ENCODE measurements around the gene DDX10. TPM values are rescaled to one million over a fixed set of nuclear protein-coding genes. Genes with fewer than 3 reads are reported as not detected.

Gene DDX10
- polyA plus RNA-seq, 1 donor from 2014 or later: 15.9 TPM

GRCh38 chr11:108853864-108854263, 189.0 kb downstream of the DDX10 start:
- H3K4me2 ChIP-seq (ENCODE audit: low read length): no peak overlapping the region
- no peaks in the 10 kb centered on the region for H3K27me3 ChIP-seq (ENCODE audit: insufficient read depth, low read depth, low read length)
- peak overlapping the region; percentile 10 for H3K4me3 ChIP-seq (ENCODE audit: low read length)
- H3K79me2 ChIP-seq (replicated peaks; ENCODE audit: insufficient read depth, low read length): no peaks in the 10 kb centered on the region
- no peaks in the 10 kb centered on the region for H3K9me2 ChIP-seq (ENCODE audit: insufficient read depth, low read length)
- TF ChIP-seq REST (IDR thresholded peaks at IDR 0.05; ENCODE audit: borderline replicate concordance): no peak
- no peak for TF ChIP-seq SMC3 (conservative IDR thresholded peaks at IDR 0.05; ENCODE audit: poor library complexity)
- TF ChIP-seq EP300 (conservative IDR thresholded peaks at IDR 0.05; ENCODE audit: poor library complexity, severe bottlenecking): no peak
- no peak for TF ChIP-seq MXI1 (conservative IDR thresholded peaks at IDR 0.05; ENCODE audit: poor library complexity, severe bottlenecking)
- no peak for TF ChIP-seq POLR2AphosphoS5 (IDR thresholded peaks at IDR 0.05)
- TF ChIP-seq CTCF (IDR thresholded peaks at IDR 0.05; ENCODE audit: poor library complexity, severe bottlenecking): no peak
- no peak for TF ChIP-seq EZH2 (IDR thresholded peaks at IDR 0.05; ENCODE audit: borderline replicate concordance, insufficient read depth, low read length, poor library complexity, severe bottlenecking)
- no peak for TF ChIP-seq RAD21 (conservative IDR thresholded peaks at IDR 0.05)
- TF ChIP-seq TAF1 (IDR thresholded peaks at IDR 0.05; ENCODE audit: low read depth): no peak
- no peaks in the 10 kb centered on the region for H3F3A ChIP-seq (ENCODE audit: insufficient read depth, low read length, poor library complexity, severe bottlenecking)
- H2AFZ ChIP-seq (ENCODE audit: low read depth, low read length): peak overlapping the region; percentile 29
- peak overlapping the region; percentile 55 for H3K27ac ChIP-seq (ENCODE audit: low read length)
- H4K20me1 ChIP-seq (ENCODE audit: insufficient read depth): no peaks in the 10 kb centered on the region
- no peaks in the 10 kb centered on the region for H3K36me3 ChIP-seq (ENCODE audit: insufficient read depth, low read length)
- no peaks in the 10 kb centered on the region for H3K9me3 ChIP-seq (ENCODE audit: low read length)
- no peak overlapping the region for H3K9ac ChIP-seq (ENCODE audit: low read length)

GRCh38 chr11:108854346-108854745, 189.5 kb downstream of the DDX10 start:
- Histone ChIP-seq H3K79me2 (replicated peaks; ENCODE audit: insufficient read depth, low read length) (no peaks in the 10 kb centered on the region), H3K9me2 (ENCODE audit: insufficient read depth, low read length) (no peaks in the 10 kb centered on the region), H2AFZ (ENCODE audit: low read depth, low read length) (no peak overlapping the region), H4K20me1 (ENCODE audit: insufficient read depth) (no peaks in the 10 kb centered on the region), H3K4me2 (ENCODE audit: low read length) (no peak overlapping the region), H3K27ac (ENCODE audit: low read length) (peak overlapping the region; percentile 55), H3K27me3 (ENCODE audit: insufficient read depth, low read depth, low read length) (no peaks in the 10 kb centered on the region), H3K4me3 (ENCODE audit: low read length) (peak overlapping the region; percentile 10), H3F3A (ENCODE audit: insufficient read depth, low read length, poor library complexity, severe bottlenecking) (no peaks in the 10 kb centered on the region), H3K36me3 (ENCODE audit: insufficient read depth, low read length) (no peaks in the 10 kb centered on the region), H3K9ac (ENCODE audit: low read length) (no peak overlapping the region), H3K9me3 (ENCODE audit: low read length) (no peaks in the 10 kb centered on the region)
- no peak for TF ChIP-seq RAD21 (conservative IDR thresholded peaks at IDR 0.05)
- no peak for TF ChIP-seq TAF1 (IDR thresholded peaks at IDR 0.05; ENCODE audit: low read depth)
- TF ChIP-seq MXI1 (conservative IDR thresholded peaks at IDR 0.05; ENCODE audit: poor library complexity, severe bottlenecking): no peak
- no peak for TF ChIP-seq EZH2 (IDR thresholded peaks at IDR 0.05; ENCODE audit: borderline replicate concordance, insufficient read depth, low read length, poor library complexity, severe bottlenecking)
- TF ChIP-seq EP300 (conservative IDR thresholded peaks at IDR 0.05; ENCODE audit: poor library complexity, severe bottlenecking): no peak
- TF ChIP-seq CTCF (IDR thresholded peaks at IDR 0.05; ENCODE audit: poor library complexity, severe bottlenecking): no peak
- no peak for TF ChIP-seq REST (IDR thresholded peaks at IDR 0.05; ENCODE audit: borderline replicate concordance)
- TF ChIP-seq POLR2AphosphoS5 (IDR thresholded peaks at IDR 0.05): no peak
- no peak for TF ChIP-seq SMC3 (conservative IDR thresholded peaks at IDR 0.05; ENCODE audit: poor library complexity)
